Measurements from ENCODE around the gene L2HGDH. TPM values are rescaled to one million over a fixed set of nuclear protein-coding genes. Genes with fewer than 3 reads are reported as not detected.

L2HGDH gene
- total RNA-seq, 1 donor from 2014 or later = 16.8 TPM

DNA sequence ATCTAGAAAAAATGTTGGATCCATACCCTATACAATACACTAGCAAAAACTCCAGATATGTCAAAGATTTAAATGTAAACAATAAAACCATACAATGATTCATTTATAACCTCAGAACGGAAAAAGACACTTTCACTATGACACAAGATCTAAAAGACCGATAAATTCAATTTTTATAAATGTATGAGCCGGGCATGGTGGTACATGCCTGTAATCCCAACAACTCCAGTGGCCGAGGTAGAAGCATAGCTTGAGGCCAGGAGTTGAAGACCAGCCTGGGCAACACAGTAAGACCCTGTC lies 78.1 kb downstream of the L2HGDH start:
- peaks cover 28% of the 10 kb centered on the region for H3K4me1 Mint-ChIP-seq
- H3K36me3 Mint-ChIP-seq (ENCODE audit: low read depth) = peaks cover under 1% of the 10 kb centered on the region
- H3K9me3 Mint-ChIP-seq = no peaks in the 10 kb centered on the region
- H3K27ac Mint-ChIP-seq (ENCODE audit: unreplicated experiment) = no peak overlapping the region
- H3K27me3 Mint-ChIP-seq (ENCODE audit: low read depth) = no peaks in the 10 kb centered on the region
- H3K4me3 Mint-ChIP-seq = peak overlapping the region; percentile 61
- TF ChIP-seq, protein P1, sequence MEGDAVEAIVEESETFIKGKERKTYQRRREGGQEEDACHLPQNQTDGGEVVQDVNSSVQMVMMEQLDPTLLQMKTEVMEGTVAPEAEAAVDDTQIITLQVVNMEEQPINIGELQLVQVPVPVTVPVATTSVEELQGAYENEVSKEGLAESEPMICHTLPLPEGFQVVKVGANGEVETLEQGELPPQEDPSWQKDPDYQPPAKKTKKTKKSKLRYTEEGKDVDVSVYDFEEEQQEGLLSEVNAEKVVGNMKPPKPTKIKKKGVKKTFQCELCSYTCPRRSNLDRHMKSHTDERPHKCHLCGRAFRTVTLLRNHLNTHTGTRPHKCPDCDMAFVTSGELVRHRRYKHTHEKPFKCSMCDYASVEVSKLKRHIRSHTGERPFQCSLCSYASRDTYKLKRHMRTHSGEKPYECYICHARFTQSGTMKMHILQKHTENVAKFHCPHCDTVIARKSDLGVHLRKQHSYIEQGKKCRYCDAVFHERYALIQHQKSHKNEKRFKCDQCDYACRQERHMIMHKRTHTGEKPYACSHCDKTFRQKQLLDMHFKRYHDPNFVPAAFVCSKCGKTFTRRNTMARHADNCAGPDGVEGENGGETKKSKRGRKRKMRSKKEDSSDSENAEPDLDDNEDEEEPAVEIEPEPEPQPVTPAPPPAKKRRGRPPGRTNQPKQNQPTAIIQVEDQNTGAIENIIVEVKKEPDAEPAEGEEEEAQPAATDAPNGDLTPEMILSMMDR (conservative IDR thresholded peaks at IDR 0.05) = no peak
- no peak for DNase-seq (ENCODE audit: low read depth, low spot score)

DNA sequence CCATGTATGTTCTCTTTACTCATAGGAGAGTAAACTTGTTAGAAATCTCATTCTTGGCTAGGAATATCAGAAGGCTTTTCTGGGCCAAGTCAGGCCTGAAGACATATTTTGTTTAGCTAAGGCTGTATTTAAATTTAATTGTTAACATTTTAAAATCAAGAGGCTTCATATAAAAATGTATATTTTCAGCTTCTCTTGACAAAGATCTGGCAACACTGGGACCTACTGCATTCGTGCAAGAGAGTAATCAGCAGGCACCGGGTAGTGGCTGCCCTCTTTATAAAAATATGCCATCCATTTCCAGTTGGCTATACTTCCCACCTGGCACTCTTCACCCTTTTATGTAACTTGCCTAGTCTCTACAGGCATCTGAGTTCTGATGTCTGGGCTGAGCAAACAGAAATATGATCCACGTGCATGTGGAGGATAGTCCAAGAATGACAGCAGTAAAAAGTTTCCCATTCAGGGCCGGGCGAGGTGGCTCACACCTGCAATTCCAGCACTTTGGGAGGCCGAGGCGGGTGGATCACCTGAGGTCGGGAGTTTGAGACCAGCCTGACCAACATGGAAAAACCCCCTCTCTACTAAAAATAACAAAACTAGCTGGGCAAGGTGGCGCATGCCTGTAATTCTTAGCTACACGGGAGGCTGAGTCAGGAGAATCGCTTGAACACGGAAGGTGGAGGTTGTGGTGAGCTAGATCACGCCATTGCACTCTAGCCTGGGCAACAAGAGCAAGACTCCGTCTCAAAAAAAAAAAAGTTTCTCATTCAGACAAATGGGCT lies 78.7 kb downstream of the L2HGDH start:
- no peaks in the 10 kb centered on the region for H3K27me3 Mint-ChIP-seq (ENCODE audit: low read depth)
- H3K9me3 Mint-ChIP-seq = peaks cover 3% of the 10 kb centered on the region
- TF ChIP-seq, protein P1 (conservative IDR thresholded peaks at IDR 0.05) = no peak
- H3K4me1 Mint-ChIP-seq = peaks cover 32% of the 10 kb centered on the region
- no peak overlapping the region for H3K27ac Mint-ChIP-seq (ENCODE audit: unreplicated experiment)
- no peak for DNase-seq (ENCODE audit: low read depth, low spot score)
- peak overlapping the region; percentile 84 for H3K4me3 Mint-ChIP-seq
- H3K36me3 Mint-ChIP-seq (ENCODE audit: low read depth) = peaks cover 6% of the 10 kb centered on the region

DNA sequence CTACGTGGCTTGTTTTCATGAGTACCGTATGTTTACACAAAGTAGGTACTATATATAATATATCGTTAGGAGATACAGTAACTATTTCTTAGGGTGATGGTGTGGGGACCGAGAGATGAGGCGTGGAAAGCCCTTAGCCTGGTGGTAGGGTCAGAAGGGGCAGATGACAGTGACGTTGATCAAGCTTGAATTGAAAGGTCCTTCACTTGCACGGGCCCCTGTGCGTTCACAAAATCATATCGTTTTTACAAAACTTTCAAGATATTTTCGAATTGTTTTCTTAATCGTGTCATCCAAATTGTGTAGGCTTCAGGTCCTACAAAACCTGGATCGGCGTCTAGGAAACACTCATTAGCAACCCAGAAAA lies 79.8 kb downstream of the L2HGDH start:
- H3K4me3 Mint-ChIP-seq = peak overlapping the region; percentile 89
- no peaks in the 10 kb centered on the region for H3K27me3 Mint-ChIP-seq (ENCODE audit: low read depth)
- peaks cover 10% of the 10 kb centered on the region for H3K36me3 Mint-ChIP-seq (ENCODE audit: low read depth)
- H3K27ac Mint-ChIP-seq (ENCODE audit: unreplicated experiment) = peak overlapping the region; percentile 96
- TF ChIP-seq, protein P1 (conservative IDR thresholded peaks at IDR 0.05) = no peak
- peaks cover 3% of the 10 kb centered on the region for H3K9me3 Mint-ChIP-seq
- peaks cover 32% of the 10 kb centered on the region for H3K4me1 Mint-ChIP-seq
- DNase-seq (ENCODE audit: low read depth, low spot score) = no peak

DNA sequence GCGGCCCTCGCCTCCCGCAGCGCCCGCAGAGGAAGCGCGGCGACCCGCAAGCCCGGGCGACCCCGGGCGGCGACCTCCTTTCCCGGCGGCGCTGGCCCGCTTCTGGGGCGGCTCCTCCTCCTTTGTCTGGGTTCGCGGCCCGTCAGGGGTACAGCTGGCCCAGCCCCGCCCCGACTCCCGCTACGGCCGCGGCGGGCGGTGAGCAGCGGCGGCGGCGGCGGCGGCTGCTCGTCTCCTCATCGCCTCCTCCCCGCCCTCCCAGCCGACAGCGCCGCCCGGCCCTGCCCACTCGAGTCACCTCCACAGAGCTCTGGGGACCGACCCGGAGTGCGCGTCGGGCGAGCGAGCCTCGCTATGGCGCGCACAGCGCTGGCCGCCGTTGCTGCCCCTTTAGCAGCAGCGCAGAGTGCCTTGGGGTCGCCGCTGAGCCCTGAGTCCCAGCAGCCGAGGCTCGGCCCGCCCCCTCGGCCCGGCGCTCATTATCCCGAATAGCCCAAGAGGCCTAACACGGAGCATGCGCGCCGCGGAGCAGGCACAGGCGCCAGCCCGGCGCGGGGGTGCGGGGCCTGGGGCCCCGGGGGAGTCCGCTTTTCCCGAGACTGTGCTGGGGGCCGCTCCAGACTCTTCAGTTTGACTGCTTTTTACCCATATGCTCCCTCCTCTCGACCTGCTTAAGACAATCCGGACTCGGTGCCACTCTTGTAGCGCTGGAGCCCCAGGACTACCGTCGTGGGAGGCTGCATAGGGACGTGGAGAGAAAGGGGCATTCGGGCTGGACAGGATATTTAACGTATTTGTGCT lies 80.4 kb downstream of the L2HGDH start, which contains the start of gene SOS2:
SOS2 (minus strand) TSS at position 104 of the 801 bp plus-strand sequence. CDS start 295 bp downstream, outside the sequence.
- H3K4me3 Mint-ChIP-seq = peak within 1 kb of the TSS; percentile 94
- peak; percentile 80 for DNase-seq (ENCODE audit: low read depth, low spot score)
- no peaks in the 10 kb centered on the region for H3K27me3 Mint-ChIP-seq (ENCODE audit: low read depth)
- H3K36me3 Mint-ChIP-seq (ENCODE audit: low read depth) = peaks cover 12% of the 10 kb centered on the region
- peaks cover 35% of the 10 kb centered on the region for H3K4me1 Mint-ChIP-seq
- H3K9me3 Mint-ChIP-seq = peaks cover 3% of the 10 kb centered on the region
- TF ChIP-seq, protein P1 (conservative IDR thresholded peaks at IDR 0.05) = no peak
- peak within 1 kb of the TSS; percentile 96 for H3K27ac Mint-ChIP-seq (ENCODE audit: unreplicated experiment)

DNA sequence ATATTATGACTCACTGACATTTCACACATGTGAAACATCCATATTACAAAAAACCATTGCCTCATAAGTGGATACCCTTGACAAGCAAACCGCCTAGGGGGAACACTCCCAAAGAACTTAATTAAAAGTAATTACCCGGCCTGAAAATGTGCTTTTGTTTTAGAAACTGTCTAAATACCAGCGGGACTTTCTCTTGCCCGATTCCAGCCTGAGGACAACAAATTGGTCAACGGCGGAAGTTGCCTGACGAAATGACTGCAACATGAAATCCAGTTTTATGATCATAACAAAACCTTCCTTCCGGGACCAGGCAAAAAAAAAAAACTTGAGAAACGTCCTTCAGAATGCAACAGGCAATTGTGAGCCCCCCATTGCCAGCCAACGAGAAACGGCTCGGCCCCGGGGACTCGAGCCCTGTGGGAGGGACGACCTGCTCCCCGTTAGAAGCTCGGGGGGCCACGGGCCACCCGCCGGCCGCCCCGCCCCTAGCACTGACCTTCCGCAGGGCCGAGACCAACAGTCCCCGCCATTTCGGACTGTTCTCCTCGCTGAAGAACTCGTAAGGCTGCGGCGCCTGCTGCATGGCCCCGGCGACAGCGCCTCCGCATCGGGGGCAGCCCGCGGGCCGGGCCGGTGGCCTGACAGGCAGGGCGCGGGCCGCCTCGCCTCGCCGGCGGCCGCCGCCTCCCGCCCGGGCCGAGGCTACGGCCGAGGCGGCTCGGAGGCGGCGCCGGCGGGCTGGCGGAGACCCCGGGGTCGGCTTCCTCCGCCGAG lies 81.1 kb downstream of the L2HGDH start:
- TF ChIP-seq, protein P1 (conservative IDR thresholded peaks at IDR 0.05) = no peak
- H3K27me3 Mint-ChIP-seq (ENCODE audit: low read depth) = no peaks in the 10 kb centered on the region
- peak overlapping the region; percentile 94 for H3K4me3 Mint-ChIP-seq
- H3K27ac Mint-ChIP-seq (ENCODE audit: unreplicated experiment) = peak overlapping the region; percentile 51
- peak; percentile 40 for DNase-seq (ENCODE audit: low read depth, low spot score)
- H3K36me3 Mint-ChIP-seq (ENCODE audit: low read depth) = peaks cover 12% of the 10 kb centered on the region
- H3K4me1 Mint-ChIP-seq = peaks cover 43% of the 10 kb centered on the region
- peaks cover 3% of the 10 kb centered on the region for H3K9me3 Mint-ChIP-seq
